Keratinocyte (primary cell): ENCODE results near the gene MRPS14.

Source experiments
- EZH2 ChIP-seq: IDR thresholded peaks from one replicate; pipeline ENCODE4 v1.6.1; 2012; ENCODE audit warnings: inconsistent platforms, mild to moderate bottlenecking, low read length, moderate library complexity
- TF ChIP-seq, protein P1 (sequence below), 3 experiments: IDR thresholded peaks in 1 of 3; conservative IDR thresholded peaks in 1 of 3; optimal IDR thresholded peaks in 1 of 3; 2 replicates in 2 of 3; 3 replicates in 1 of 3; pipeline versions ENCODE3 to v1.5.1; 2011; ENCODE audit warnings: low read length in 3 of 3, mild to moderate bottlenecking in 3 of 3, moderate library complexity in 2 of 3, control low read depth in 1 of 3, inconsistent platforms in 1 of 3; ENCODE audit not compliant: insufficient read depth in 2 of 3; ENCODE audit errors: extremely low read depth in 1 of 3

- TF ChIP-seq, protein P1, sequence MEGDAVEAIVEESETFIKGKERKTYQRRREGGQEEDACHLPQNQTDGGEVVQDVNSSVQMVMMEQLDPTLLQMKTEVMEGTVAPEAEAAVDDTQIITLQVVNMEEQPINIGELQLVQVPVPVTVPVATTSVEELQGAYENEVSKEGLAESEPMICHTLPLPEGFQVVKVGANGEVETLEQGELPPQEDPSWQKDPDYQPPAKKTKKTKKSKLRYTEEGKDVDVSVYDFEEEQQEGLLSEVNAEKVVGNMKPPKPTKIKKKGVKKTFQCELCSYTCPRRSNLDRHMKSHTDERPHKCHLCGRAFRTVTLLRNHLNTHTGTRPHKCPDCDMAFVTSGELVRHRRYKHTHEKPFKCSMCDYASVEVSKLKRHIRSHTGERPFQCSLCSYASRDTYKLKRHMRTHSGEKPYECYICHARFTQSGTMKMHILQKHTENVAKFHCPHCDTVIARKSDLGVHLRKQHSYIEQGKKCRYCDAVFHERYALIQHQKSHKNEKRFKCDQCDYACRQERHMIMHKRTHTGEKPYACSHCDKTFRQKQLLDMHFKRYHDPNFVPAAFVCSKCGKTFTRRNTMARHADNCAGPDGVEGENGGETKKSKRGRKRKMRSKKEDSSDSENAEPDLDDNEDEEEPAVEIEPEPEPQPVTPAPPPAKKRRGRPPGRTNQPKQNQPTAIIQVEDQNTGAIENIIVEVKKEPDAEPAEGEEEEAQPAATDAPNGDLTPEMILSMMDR (optimal IDR thresholded peaks at IDR 0.05 in 1 of 3, IDR thresholded peaks at IDR 0.05 in 1 of 3, conservative IDR thresholded peaks at IDR 0.05 in 1 of 3; ENCODE audit: extremely low read depth in 1 of 3, insufficient read depth in 2 of 3, low read length in 3 of 3): no peak
- no peak for TF ChIP-seq EZH2
These were observed 28.1 kb downstream of the MRPS14 start for GRCh38 chr1:174995121-174995520.
